ENCODE data around the gene RPL11. TPM values are rescaled to one million over a fixed set of nuclear protein-coding genes. Genes with fewer than 3 reads are reported as not detected.

The RPL11 gene
- total RNA-seq, 1 experiment from 2014 or later: 3,779 TPM

DNA sequence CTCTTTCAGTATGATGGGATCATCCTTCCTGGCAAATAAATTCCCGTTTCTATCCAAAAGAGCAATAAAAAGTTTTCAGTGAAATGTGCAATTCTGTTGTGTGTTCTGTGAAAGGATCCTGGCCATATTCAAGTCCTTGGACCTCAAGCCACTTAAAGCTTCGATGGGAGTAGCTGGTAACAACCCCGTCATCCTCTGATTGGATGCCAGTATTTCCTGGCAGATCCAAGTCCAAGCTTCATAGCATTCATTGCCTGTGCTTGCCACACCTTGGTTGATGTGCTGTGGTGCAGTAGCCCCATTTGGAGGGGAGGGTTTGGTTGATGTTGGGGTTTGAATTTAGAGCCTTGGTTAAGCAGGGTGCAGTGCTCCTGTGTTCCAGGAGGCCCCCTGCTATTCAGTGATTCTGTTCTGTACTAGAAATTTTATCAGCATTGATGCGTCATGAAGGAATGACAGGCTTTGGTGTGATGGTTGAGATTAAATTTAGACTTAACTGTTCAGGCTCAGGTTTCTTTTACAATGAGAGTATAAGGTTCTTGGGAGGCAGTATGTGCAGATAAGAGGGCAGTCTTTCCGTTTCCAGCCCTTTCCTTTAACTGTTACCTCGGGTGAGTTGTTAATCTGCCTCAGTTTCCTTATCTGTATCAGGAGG lies 4.9 kb downstream of the RPL11 start:
- Histone ChIP-seq H3K27me3 (no peaks in the 10 kb centered on the region), H3K27ac (no peak overlapping the region), H3K9me3 (replicated peaks) (no peaks in the 10 kb centered on the region), H3K36me3 (peaks cover 90% of the 10 kb centered on the region), H3K4me3 (no peak overlapping the region), H3K4me1 (peaks cover 16% of the 10 kb centered on the region)
- no peak for DNase-seq

DNA sequence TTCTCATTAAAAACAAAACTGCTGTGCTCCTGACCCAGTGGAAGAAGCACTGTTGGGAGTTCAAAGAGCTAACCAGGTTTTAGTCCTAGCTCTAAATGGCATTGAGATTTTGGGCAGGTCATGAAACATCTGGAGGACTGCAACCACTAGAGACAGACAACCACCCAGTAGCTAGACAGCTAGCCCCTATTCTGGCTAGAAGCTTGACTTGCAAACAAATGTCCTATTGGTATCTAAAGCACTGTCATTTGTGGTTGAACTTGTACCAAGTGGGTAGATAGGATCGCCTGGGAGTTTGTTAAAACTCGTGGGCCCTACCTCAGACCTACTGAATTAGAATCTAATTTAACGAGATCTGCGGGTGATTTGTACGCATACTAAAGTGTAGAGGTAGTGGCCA lies 6.9 kb downstream of the RPL11 start:
- no peak for DNase-seq
- peaks cover 94% of the 10 kb centered on the region for H3K36me3 ChIP-seq
- peaks cover 9% of the 10 kb centered on the region for H3K4me1 ChIP-seq
- no peak overlapping the region for H3K4me3 ChIP-seq
- no peak overlapping the region for H3K27ac ChIP-seq
- H3K27me3 ChIP-seq: no peaks in the 10 kb centered on the region
- no peaks in the 10 kb centered on the region for H3K9me3 ChIP-seq (replicated peaks)

DNA sequence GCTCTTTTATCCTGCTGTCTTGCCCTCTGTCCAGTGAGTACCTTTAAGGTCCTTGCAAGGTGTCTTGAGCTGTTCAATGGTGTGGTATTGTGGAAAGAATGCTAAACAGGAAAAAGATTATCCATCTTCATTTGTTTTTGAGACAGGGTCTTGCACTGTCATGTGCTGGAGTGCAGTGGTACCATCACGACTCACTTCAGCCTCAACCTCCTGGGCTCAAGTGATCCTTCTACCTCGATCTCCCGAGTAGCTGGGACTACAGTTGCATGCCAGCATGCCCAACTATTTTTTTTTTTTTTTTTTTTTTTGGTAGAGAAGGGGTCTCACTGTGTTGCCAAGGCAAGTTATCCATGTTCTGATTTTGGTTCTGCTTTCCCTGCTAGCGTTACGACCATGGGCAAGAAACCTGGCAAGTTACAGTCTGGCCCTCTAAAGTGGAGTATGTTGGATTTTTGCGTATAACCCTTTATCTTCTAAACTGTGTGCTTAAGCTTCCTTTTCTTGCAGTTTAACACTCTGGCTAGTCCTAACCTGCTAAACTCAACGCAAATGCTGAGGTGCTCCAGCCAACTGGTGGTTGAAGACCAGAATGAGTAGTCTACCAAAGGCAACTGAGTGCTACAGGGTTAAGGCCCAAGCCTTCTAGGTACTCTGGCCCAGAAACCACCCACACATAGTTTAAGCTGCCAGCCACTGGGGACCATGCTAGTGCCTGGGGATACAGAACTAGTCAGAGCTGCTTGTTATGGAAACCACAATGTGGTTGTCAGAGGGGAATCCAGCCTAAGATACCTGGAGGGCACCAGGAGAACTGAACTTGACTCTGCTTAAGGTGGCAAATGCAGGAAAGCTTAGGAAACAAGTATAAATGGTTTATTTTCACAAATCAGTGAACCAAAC lies 7.9 kb downstream of the RPL11 start:
- no peaks in the 10 kb centered on the region for H3K27me3 ChIP-seq
- H3K4me1 ChIP-seq: 0 out of 2 replicates have a peak, but pooled peaks cover 3% of the 10 kb centered on the region
- H3K36me3 ChIP-seq: peaks cover 91% of the 10 kb centered on the region
- no peak overlapping the region for H3K4me3 ChIP-seq
- no peak for DNase-seq
- H3K27ac ChIP-seq: no peak overlapping the region
- H3K9me3 ChIP-seq (replicated peaks): no peaks in the 10 kb centered on the region

DNA sequence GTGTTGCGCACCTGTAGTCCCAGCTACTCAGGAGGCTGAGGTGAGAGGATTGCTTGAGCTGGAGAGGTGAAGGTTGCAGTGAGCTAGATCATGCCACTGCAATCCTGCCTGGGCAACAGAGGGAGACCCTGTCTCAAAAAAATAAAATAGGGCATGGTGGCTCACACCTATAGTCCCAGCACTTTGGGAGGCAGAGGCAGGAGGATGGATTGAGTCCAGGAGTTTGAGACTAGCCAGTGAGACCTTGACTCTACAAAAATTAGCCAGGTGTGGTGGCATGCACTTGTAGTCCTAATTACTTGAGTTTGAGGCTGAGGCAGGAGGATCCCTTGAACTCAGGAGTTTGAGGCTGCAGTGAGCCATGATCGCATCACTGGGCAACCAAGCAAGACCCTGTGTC lies 9.7 kb downstream of the RPL11 start:
- no peaks in the 10 kb centered on the region for H3K9me3 ChIP-seq (replicated peaks)
- no peak for DNase-seq
- no peaks in the 10 kb centered on the region for H3K27me3 ChIP-seq
- peaks cover 85% of the 10 kb centered on the region for H3K36me3 ChIP-seq
- no peaks in the 10 kb centered on the region for H3K4me1 ChIP-seq
- no peak overlapping the region for H3K27ac ChIP-seq
- H3K4me3 ChIP-seq: no peak overlapping the region

DNA sequence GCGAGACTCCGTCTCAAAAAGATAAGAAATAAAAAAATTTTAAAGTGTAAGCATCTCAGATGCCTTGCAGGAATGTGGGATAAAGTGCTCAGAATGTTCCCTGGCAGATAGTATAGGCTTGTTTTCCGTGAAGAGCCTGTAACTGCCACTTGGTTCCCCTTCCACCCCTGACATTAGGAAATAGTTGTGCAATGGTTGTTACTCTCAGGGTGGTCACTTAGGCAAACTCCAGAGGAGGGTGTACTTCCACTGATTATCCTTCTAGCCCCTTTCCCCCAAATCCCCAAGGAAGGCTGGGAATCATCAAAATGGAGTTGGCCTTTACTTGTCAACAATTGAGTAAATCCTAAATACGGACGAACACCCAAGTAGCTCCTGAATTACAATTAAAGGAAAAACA lies 10.4 kb downstream of the RPL11 start:
- no peak for DNase-seq
- H3K4me1 ChIP-seq: no peaks in the 10 kb centered on the region
- no peaks in the 10 kb centered on the region for H3K27me3 ChIP-seq
- no peak overlapping the region for H3K4me3 ChIP-seq
- no peak overlapping the region for H3K27ac ChIP-seq
- no peaks in the 10 kb centered on the region for H3K9me3 ChIP-seq (replicated peaks)
- H3K36me3 ChIP-seq: peaks cover 79% of the 10 kb centered on the region

DNA sequence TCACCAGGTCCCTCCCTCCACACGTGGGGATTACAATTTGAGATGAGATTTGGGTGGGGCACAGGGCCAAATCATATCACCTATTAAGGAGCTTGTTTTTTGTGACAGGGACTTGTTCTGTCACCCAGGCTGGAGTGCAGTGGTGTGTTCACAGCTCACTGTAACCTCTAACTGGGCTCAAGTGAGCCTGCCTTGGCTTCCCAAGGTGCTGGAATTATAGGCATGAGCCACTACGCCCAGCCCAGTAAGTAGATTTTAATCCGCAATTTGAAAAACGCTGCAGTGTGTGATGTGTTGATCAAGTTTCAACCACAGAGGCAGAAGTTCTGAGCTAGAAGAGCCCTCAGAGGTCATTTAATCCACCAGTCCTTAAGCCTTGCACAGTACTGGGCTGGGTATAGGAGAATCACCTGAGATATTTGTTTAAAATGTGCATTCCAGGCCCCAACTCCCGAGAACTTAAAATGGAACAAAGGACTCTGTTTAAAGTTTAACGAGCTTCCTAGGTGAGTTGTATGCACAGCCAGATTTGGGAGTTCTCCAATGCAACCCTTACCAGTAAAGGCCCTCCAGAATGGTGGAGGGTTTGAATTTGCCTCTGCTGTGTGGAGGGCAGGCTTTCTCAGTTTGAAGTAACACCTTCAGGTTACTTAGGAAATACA lies 13.4 kb downstream of the RPL11 start:
- Histone ChIP-seq H3K4me3 (no peak overlapping the region), H3K27ac (no peak overlapping the region), H3K27me3 (no peaks in the 10 kb centered on the region), H3K4me1 (no peaks in the 10 kb centered on the region), H3K36me3 (peaks cover 52% of the 10 kb centered on the region), H3K9me3 (replicated peaks) (no peaks in the 10 kb centered on the region)
- no peak for DNase-seq

DNA sequence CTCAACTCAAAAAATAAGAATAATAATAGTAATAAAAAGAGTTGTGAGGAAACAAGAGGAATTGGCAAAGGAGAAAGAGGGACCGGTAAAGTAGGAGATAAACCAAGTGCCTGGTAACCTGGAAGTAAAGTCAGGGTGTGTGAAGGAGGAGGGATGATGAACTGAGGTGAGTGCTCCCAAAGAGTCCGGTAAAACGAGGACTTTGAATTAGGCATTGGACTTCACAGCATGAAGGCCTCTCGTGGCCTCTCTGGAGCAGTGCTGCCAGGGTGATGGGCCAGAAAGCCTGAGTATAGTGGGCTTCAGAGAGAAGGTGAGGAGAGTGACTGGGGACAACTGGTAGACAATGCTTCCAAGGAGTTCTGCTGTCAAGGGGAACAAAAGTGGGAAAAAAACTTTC lies 17.6 kb downstream of the RPL11 start:
- Histone ChIP-seq H3K27me3 (no peaks in the 10 kb centered on the region), H3K4me3 (no peak overlapping the region), H3K36me3 (peaks cover 14% of the 10 kb centered on the region), H3K9me3 (replicated peaks) (no peaks in the 10 kb centered on the region), H3K27ac (no peak overlapping the region), H3K4me1 (no peaks in the 10 kb centered on the region)
- no peak for DNase-seq

DNA sequence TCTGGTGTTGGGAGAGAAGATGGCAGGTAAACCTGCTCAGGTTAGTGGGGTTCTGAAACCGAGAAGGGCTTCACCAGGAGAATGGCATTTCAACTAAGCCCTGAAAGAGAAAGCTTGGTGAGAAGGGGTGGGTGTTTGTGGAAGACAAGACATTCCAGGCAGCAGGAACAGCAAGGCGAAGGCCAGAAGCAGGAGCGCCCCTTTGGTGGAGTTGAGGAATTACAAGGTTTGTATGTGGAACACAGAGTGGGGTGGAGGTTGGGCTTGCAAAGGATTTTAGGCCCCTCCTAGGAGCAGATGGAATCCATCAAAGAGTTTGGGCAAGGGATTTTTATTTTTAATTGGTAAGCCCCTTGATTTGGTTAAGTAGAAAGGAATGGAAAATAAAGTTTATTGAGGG lies 26.9 kb downstream of the RPL11 start:
- Histone ChIP-seq H3K4me3 (no peak overlapping the region), H3K36me3 (no peaks in the 10 kb centered on the region), H3K9me3 (replicated peaks) (no peaks in the 10 kb centered on the region), H3K27ac (no peak overlapping the region), H3K27me3 (no peaks in the 10 kb centered on the region), H3K4me1 (no peaks in the 10 kb centered on the region)
- DNase-seq: peak; percentile 47 to 56

DNA sequence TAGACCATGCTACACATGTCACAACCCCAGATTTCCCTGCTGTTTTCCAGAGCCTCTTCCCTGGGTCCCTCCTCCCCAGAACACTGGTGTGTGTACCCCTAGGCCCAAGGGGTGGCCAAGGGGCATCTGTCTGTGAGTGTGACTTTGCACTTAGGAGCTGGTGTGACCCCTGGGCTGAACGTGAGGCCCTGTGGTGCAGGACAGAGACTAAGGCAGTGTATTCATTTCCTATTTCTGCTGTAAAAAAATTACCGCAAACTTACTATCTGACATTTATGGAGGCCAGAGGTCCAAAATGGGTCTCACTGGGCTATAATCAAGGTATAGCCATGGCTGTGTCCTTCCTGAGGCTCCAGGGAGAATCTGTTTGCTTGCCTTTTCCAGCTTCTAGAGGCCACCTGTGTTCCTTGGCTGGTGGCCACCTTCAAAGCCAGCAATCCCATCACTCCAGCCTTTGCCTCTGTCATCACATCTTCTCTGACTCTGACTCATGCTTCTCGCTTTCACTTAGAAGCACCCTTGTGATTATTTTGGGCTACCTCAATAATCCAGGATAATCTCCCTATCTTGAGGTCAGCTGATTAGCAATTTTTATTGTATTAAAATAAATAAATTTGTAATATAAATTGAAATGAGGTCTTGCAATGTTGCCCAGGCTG lies 27.7 kb downstream of the RPL11 start:
- Histone ChIP-seq H3K36me3 (no peaks in the 10 kb centered on the region), H3K27ac (no peak overlapping the region)
- DNase-seq: no peak

DNA sequence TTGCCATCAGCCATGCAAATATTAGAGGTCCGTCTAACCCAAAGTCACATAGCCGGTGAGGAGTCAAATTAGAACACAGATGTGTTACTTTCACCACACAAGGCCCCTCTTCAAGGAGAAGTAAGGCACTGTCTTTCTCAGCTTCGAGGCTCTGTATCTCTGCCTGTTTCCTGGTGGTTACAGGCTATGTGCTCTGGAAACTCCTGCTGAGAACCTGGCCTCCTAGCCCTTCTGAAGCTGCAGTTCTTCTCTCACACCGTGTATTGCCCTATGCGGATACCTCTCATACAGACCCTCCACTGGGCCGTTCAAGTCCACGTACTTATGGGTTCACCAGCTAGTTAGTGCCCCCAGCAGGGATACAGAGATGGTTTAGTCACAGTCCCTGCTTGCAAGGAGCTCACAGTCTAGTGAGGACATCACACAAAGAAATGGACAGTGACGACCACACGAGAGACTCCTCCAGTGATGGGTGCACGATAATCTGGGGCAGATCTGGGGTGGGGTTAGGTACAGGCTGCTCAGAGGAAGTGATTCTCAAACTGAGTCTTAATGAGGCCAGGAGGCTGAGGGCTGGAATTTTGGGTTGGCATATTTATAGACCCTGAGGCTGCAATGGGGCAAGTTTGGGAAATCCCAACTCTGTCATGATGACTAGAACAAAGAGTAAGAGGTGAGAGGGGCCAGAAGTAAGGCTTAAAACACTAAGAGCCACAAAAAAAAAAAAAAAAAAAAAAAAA lies 28.8 kb downstream of the RPL11 start:
- Histone ChIP-seq H3K4me1 (no peaks in the 10 kb centered on the region), H3K36me3 (no peaks in the 10 kb centered on the region), H3K27me3 (no peaks in the 10 kb centered on the region), H3K4me3 (no peak overlapping the region), H3K9me3 (replicated peaks) (no peaks in the 10 kb centered on the region), H3K27ac (no peak overlapping the region)
- DNase-seq: no peak

More for the DNA sequence above, 27.7 kb downstream of the RPL11 start:
- Histone ChIP-seq H3K4me3 (no peak overlapping the region), H3K4me1 (no peaks in the 10 kb centered on the region), H3K27me3 (no peaks in the 10 kb centered on the region), H3K9me3 (replicated peaks) (no peaks in the 10 kb centered on the region)

DNA sequence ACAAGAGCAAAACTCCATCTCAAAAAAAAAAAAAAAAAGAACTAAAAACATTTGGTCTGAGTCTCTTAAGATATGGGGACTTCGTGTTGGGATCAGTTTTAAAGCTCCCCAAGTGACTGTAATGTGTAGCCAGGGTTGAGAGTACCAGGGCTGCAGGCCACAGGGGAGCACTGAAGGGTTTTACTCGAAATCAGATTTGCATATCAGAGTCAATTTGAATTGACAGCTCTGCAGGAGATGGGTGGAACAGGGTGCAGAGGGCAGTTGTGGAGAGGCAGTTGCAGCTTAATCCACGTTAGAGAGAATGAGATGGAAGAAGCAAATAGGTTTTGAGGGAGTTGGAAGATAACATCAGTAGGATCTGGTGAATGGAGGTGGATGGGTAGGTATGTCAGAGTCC lies 31.0 kb downstream of the RPL11 start:
- Histone ChIP-seq H3K36me3 (no peaks in the 10 kb centered on the region), H3K9me3 (replicated peaks) (no peaks in the 10 kb centered on the region), H3K27ac (no peak overlapping the region), H3K4me3 (no peak overlapping the region), H3K27me3 (no peaks in the 10 kb centered on the region), H3K4me1 (no peaks in the 10 kb centered on the region)
- DNase-seq: no peak

DNA sequence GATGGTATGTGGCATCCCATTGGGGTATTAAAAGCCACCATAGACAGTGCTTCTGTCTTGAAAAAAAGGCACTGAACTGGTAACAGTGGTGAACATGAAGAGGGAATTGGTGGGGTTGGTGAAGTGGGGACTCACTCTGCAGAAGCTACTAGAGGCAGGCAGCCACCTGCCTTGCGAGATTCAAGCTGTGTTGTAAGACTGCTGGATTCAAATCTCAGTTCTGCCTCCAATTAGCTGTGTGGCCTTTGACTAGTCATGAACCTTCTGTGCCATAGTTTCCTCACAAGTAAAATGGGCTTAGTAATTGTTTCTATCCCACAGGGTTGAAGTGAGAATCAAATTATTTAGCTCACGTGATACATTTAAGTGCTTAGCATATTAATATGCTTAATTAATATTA lies 35.1 kb downstream of the RPL11 start:
- H3K4me1 ChIP-seq: no peaks in the 10 kb centered on the region
- no peaks in the 10 kb centered on the region for H3K27me3 ChIP-seq
- H3K4me3 ChIP-seq: no peak overlapping the region
- no peak for DNase-seq
- H3K9me3 ChIP-seq (replicated peaks): no peaks in the 10 kb centered on the region
- no peaks in the 10 kb centered on the region for H3K36me3 ChIP-seq
- no peak overlapping the region for H3K27ac ChIP-seq

DNA sequence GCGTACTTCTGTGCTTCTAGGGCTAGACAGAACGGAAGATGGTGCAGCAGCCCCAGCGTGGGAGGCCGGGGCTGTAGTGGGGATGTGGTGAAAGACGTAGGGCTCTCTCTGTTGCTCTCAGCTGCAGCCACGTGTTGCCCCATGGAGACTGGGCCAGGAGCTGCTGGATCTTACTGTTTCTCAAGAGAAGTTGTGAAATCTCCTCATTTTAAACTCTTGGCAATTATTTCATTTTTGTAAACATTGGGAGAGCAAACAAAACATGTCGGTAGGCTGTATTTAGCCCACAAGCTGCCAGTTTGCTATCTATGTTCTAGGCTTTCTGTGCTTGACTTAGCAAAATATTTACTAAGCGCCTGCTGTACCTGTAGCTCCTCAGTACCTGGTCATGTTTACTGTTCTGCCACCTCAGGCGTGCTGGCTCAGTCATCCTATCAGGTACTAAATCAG lies 35.8 kb downstream of the RPL11 start:
- Histone ChIP-seq H3K36me3 (no peaks in the 10 kb centered on the region), H3K27ac (no peak overlapping the region), H3K4me3 (no peak overlapping the region), H3K9me3 (replicated peaks) (no peaks in the 10 kb centered on the region), H3K4me1 (no peaks in the 10 kb centered on the region), H3K27me3 (no peaks in the 10 kb centered on the region)
- DNase-seq: no peak
